K562 (cell line): ENCODE data around the gene RARRES2. TPM values are rescaled to one million over a fixed set of nuclear protein-coding genes. Genes with fewer than 3 reads are reported as not detected.
A peak's percentile ranks its signal among the peaks of the same experiment; 100 is the strongest.

Source experiments
- ATAC-seq: fragments of 200-7000 bp; cut with Tn5 transposase; 3 replicates; pipeline ENCODE4 v1.9.1; 2020; ENCODE audit warnings: moderate library complexity
- BruUV-seq: library from RNA; stranded (reverse); fragments of 400-500 nt; replicated peaks from 2 replicates; lab custom pipeline; 2021; lab: Mats Ljungman, UMichigan
- CTCF ChIA-PET: fragments of 300-600 bp; formaldehyde crosslinking; extraction: SDS; loops from one replicate; lab custom pipeline; 2021; ENCODE audit warnings: low intra/inter-chr PET ratio; lab: Yijun Ruan, JAX
- POLR2A ChIA-PET: fragments of 300-600, 350-650 bp; sonication (Branson Sonifier 250); formaldehyde crosslinking; extraction: SDS; loops from one replicate; lab custom pipeline; 2021; ENCODE audit warnings: antibody characterized with exemption, inconsistent platforms; lab: Yijun Ruan, JAX
- DNase-seq, 4 experiments: peaks; one replicate each; pipeline versions ENCODE4 v3.0.0 to v3.0.0-alpha.2; 2011 to 2018; ENCODE audit warnings: low spot score in 3 of 4, mixed read lengths in 3 of 4; ENCODE audit errors: extremely low read depth in 1 of 4
- FAIRE-seq: peaks from 2 replicates; lab custom pipeline; 2011; peaks lifted over from hg19 to GRCh38; lab: Jason Lieb, UNC
- H2AFZ ChIP-seq: 2 replicates; pipeline ENCODE4 v1.6.0; 2011; ENCODE audit warnings: low read depth, low read length, control low read depth, inconsistent platforms
- H3K27ac ChIP-seq: fragments of 200-600 bp; 3 replicates; pipeline ENCODE4 v1.8.0; 2011; ENCODE audit warnings: low read depth, mild to moderate bottlenecking, control low read depth, inconsistent platforms, low read length, moderate library complexity, mixed read lengths; ENCODE audit errors: extremely low read depth
- H3K27me3 ChIP-seq, 2 experiments: fragments of 300-600 bp in 1 of 2; 2 replicates in 1 of 2; 3 replicates in 1 of 2; pipeline versions ENCODE4 v1.6.0 to v1.8.0; 2011; ENCODE audit warnings: inconsistent platforms in 2 of 2, low read length in 2 of 2, mild to moderate bottlenecking in 1 of 2, mixed read lengths in 1 of 2, moderate library complexity in 1 of 2; ENCODE audit not compliant: control insufficient read depth in 2 of 2, insufficient read depth in 2 of 2
- H3K36me3 ChIP-seq: fragments of 300-600 bp; 3 replicates; pipeline ENCODE4 v1.8.0; 2011; ENCODE audit warnings: mild to moderate bottlenecking, low read length, inconsistent platforms; ENCODE audit not compliant: control insufficient read depth, insufficient read depth
- H3K4me1 ChIP-seq, 2 experiments: fragments of 200-600 bp in 1 of 2; replicated peaks in 1 of 2; 2 replicates in 1 of 2; 3 replicates in 1 of 2; pipeline versions ENCODE4 v1.5.1 to v1.8.0; 2011; ENCODE audit warnings: inconsistent platforms in 2 of 2, low read length in 2 of 2, mild to moderate bottlenecking in 1 of 2, mixed read lengths in 1 of 2, moderate library complexity in 1 of 2; ENCODE audit not compliant: control insufficient read depth in 2 of 2, insufficient read depth in 2 of 2
- H3K4me2 ChIP-seq: 2 replicates; pipeline ENCODE4 v1.6.1; 2011; ENCODE audit warnings: low read length, control low read depth, inconsistent platforms, mixed read lengths; ENCODE audit not compliant: insufficient read depth
- H3K4me3 ChIP-seq: fragments of 200-600 bp; sonication (generic), shearing (Covaris generic); 2 replicates; pipeline ENCODE4 v1.5.1; 2016; ENCODE audit warnings: control low read depth, inconsistent platforms
- H3K79me2 ChIP-seq: fragments of 200-600 bp; 3 replicates; pipeline ENCODE4 v1.8.0; 2011; ENCODE audit warnings: low read length, inconsistent platforms; ENCODE audit not compliant: control insufficient read depth, insufficient read depth
- H3K9ac ChIP-seq, 2 experiments: 2 replicates each; pipeline versions ENCODE4 v1.6.0 to v1.6.1; 2011; ENCODE audit warnings: low read depth in 2 of 2, low read length in 2 of 2, control low read depth in 1 of 2, inconsistent platforms in 1 of 2, mild to moderate bottlenecking in 1 of 2, mixed read lengths in 1 of 2; ENCODE audit not compliant: insufficient read depth in 1 of 2
- H3K9me1 ChIP-seq: one replicate; pipeline ENCODE4 v1.6.0; 2011; ENCODE audit warnings: inconsistent platforms, mild to moderate bottlenecking, low read length, moderate library complexity; ENCODE audit not compliant: control insufficient read depth, insufficient read depth
- H3K9me3 ChIP-seq: replicated peaks from 2 replicates; pipeline ENCODE4 v1.5.1; 2011; ENCODE audit warnings: low read depth, low read length, inconsistent platforms; ENCODE audit not compliant: control insufficient read depth, insufficient read depth
- H4K20me1 ChIP-seq: replicated peaks from 2 replicates; pipeline ENCODE4 v1.6.1; 2011; ENCODE audit warnings: low read length, inconsistent platforms, mixed read lengths; ENCODE audit not compliant: control insufficient read depth, insufficient read depth
- KDM5B ChIP-seq: fragments of 200-600 bp; sonication (generic); IDR thresholded peaks from 2 replicates; pipeline ENCODE4 v1.6.1; 2012; ENCODE audit warnings: low read depth, mild to moderate bottlenecking, moderate library complexity, low read length, control low read depth, inconsistent platforms; ENCODE audit not compliant: insufficient replicate concordance
- POLR2G ChIP-seq: fragments of 200-400 bp; formaldehyde crosslinking; IDR thresholded peaks from 2 replicates; pipeline ENCODE4 v1.6.1; 2017; ENCODE audit warnings: low read depth, mild to moderate bottlenecking, antibody characterized with exemption, low read length, moderate library complexity
- RERE ChIP-seq: sonication (generic); formaldehyde crosslinking; IDR thresholded peaks from 2 replicates; pipeline ENCODE4 v1.8.0; 2023; ENCODE audit warnings: missing genetic modification reagents, mild to moderate bottlenecking, borderline replicate concordance
- WGBS: fragments of 100-300 bp; shearing (Covaris generic); methylation state at CpG from one replicate; pipeline ENCODE4 v1.1.6; 2016; ENCODE audit warnings: low coverage, mixed read lengths; ENCODE audit not compliant: insufficient coverage; ENCODE audit errors: missing lambda C conversion rate; 5-methylcytosine and 5-hydroxymethylcytosine counted together
- in situ Hi-C: fragments of 300-500 bp; cut with MboI; formaldehyde crosslinking; loops from 4 replicates; pipeline ENCODE4 v1.15.0; 2018; ENCODE audit warnings: inconsistent platforms, mixed read lengths
- intact Hi-C: fragments of 100-400 bp; cut with micrococcal nuclease; formaldehyde crosslinking; loops from 2 replicates; pipeline ENCODE4 v1.14.2; 2022
- polyA plus RNA-seq, 8 experiments: library from polyadenylated mRNA; depleted of rRNA in 4 of 8; stranded (reverse) in 5 of 8; unstranded in 3 of 8; fragments of >200 nt; fragmentation: Nextera tagmentation in 2 of 8; fragmentation: Illumina TruSeq in 1 of 8; extraction: Ambion mirVana in 2 of 8; extraction: Trizol in 1 of 8; gene quantifications; 2 replicates each; pipeline versions ENCODE4 v1.2.1 to v1.2.3, GENCODE V29; 2011 to 2014; ENCODE audit warnings: inconsistent platforms in 1 of 8, missing spikeins in 1 of 8
- total RNA-seq, 7 experiments: library from RNA; depleted of rRNA in 6 of 7; stranded (reverse); fragments of >200 nt in 6 of 7; fragmentation: Illumina TruSeq in 2 of 7; extraction: Trizol in 2 of 7; gene quantifications; 2 replicates each; pipeline versions ENCODE4 v1.2.1 to v1.2.3, GENCODE V29; 2011 to 2021; ENCODE audit warnings: low replicate concordance in 1 of 7

RARRES2 gene
- total and polyA plus RNA-seq, 9 of the 15 experiments (the other 6 are each of a cell fraction or from before 2014, with no cell fraction given) = 0.11 to 1.7 (median 0.23) TPM; not detected in 6

GRCh38 chr7:150332852-150333635 is 8.4 kb downstream of the RARRES2 start:
- in situ Hi-C loops = no loop called here
- no TSS peak for BruUV-seq
- Histone ChIP-seq H3K27ac (no peak overlapping the region), H3K4me3 (no peak overlapping the region), H4K20me1 (no peaks in the 10 kb centered on the region; the same call in 1 of the 2 replicates), H3K4me2 (no peak overlapping the region), H3K36me3 (peaks cover 79% of the 10 kb centered on the region), H3K9me3 (no peaks in the 10 kb centered on the region), H3K9me1 (peaks cover 6% of the 10 kb centered on the region), H3K4me1 (peaks cover 0 to 26% of the 10 kb centered on the region in 2 experiments; a peak in 1 of 5 replicates), H3K9ac (peak overlapping the region in 1 of 2 experiments; percentile 7; a peak in 1 of 4 replicates), H2AFZ (no peak overlapping the region), H3K27me3 (no peaks in the 10 kb centered on the region), H3K79me2 (peaks cover 6% of the 10 kb centered on the region; the same call in 1 of the 3 replicates)
- POLR2A ChIA-PET = interaction anchor here (0.9 to 1.1 kb wide), 4 partner anchors 16 to 37 kb away, joined by 3 to 4 read pairs (median 4); no protein-coding TSS in a partner anchor
- ATAC-seq (no peak; the same call in 1 of the 3 replicates), FAIRE-seq (no peak), DNase-seq (peak in 2 of 4 experiments; percentile 40 to 47)
- intact Hi-C loops = no loop called here
- 85% methylated on average over 18 of the region's 18 CpGs for WGBS
- CTCF ChIA-PET = interaction anchor here (0.6 kb wide), 1 partner anchor 52 kb away, joined by 3 read pairs; no protein-coding TSS in a partner anchor
- TF ChIP-seq POLR2G (0 out of 2 replicates have a peak, but pooled peaks have one; percentile 18), RERE (CRISPR knock-in tag) (no peak), KDM5B (peak; percentile 1)
